Measurements from ENCODE around the gene HEMK1.

Gene HEMK1

DNA sequence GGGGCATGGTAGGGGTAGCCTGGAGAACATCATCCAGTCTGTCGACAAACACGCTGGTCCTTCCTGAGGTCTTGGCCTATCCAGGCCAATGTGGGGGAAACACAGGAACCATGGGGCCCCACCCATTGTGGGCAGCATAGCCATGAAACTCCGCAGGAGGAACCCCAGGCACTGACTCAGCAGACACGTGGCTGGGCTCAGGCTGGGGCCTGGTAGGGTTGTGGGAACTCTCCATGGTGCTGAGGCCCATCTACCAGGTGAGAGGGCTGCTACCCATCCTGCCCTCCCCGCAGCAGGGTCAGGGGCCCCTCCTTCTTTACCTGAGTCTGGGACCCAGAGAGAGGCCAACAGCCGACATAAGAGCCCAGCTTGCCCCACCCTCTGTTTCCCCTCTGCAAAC lies 43.3 kb upstream of the HEMK1 start:
- Histone ChIP-seq H3F3A (ENCODE audit: control insufficient read depth, insufficient read depth) (no peaks in the 10 kb centered on the region), H3K4me3 (ENCODE audit: low read length) (no peak overlapping the region), H3K9me3 (ENCODE audit: control insufficient read depth, insufficient read depth, low read length) (no peaks in the 10 kb centered on the region), H4K20me1 (ENCODE audit: control insufficient read depth, insufficient read depth, low read depth, low read length) (no peaks in the 10 kb centered on the region), H3K36me3 (ENCODE audit: control insufficient read depth, low read length) (no peaks in the 10 kb centered on the region), H3K4me2 (ENCODE audit: low read length) (no peak overlapping the region), H3K4me1 (ENCODE audit: control insufficient read depth, low read length) (no peaks in the 10 kb centered on the region), H3K27ac (ENCODE audit: low read depth, low read length) (no peak overlapping the region), H3K27me3 (ENCODE audit: control insufficient read depth, low read length) (peaks cover 28% of the 10 kb centered on the region), H3K9me2 (replicated peaks; ENCODE audit: control insufficient read depth, low read length) (no peaks in the 10 kb centered on the region), H3K79me2 (ENCODE audit: control insufficient read depth, low read length) (no peaks in the 10 kb centered on the region)
- no peak for TF ChIP-seq EZH2phosphoT487 (IDR thresholded peaks at IDR 0.05; ENCODE audit: borderline replicate concordance, low read length)
- TF ChIP-seq, protein P1, sequence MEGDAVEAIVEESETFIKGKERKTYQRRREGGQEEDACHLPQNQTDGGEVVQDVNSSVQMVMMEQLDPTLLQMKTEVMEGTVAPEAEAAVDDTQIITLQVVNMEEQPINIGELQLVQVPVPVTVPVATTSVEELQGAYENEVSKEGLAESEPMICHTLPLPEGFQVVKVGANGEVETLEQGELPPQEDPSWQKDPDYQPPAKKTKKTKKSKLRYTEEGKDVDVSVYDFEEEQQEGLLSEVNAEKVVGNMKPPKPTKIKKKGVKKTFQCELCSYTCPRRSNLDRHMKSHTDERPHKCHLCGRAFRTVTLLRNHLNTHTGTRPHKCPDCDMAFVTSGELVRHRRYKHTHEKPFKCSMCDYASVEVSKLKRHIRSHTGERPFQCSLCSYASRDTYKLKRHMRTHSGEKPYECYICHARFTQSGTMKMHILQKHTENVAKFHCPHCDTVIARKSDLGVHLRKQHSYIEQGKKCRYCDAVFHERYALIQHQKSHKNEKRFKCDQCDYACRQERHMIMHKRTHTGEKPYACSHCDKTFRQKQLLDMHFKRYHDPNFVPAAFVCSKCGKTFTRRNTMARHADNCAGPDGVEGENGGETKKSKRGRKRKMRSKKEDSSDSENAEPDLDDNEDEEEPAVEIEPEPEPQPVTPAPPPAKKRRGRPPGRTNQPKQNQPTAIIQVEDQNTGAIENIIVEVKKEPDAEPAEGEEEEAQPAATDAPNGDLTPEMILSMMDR (IDR thresholded peaks at IDR 0.05; ENCODE audit: low read depth, low read length, poor library complexity, severe bottlenecking): no peak

DNA sequence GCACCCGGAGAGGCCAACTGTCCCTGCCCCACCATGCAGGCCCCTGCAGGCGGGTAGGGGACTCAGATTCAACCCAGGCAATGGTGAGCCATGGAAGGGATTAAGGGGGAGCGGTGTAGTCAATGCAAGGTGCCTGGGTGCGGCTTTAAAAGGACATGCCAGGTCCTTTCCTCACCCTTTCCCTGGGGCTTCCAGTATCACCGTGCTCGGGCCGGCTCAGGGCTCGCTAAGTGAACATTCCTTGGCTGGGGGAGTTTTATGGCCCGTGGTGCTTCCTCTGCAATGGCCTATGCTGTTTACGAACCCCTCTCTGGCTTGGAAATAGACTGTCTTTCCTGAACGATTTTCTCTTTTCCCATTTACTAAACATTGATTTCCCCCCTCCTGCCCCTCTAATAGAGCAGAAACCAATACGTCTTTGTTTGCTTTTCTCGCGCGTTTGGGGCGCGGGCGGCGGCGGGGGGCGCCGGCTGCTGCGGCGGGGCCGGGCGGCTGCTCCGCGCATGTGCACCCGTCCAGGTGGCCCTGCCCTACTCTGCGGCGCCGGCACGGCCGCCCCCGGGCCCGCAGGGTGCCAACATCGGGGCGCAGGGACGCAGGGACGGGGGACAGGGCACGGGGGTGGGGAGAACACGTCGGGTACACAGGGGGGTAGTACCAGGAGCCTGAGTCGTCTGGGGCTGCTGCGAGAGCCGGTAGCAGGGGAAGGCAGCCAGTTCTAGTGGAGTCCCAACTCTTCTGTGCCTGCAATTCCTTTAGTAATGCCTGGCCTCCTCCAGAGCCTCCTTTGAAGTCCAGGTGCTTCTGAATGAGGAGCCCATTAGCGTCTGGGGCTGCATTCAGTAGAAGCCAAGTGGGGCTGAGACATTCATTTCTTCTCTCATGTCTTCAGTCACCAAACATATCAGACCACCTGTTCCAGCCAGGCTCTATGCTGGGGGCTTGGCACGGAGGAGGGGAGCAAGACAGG lies 39.0 kb upstream of the HEMK1 start:
- Histone ChIP-seq H3K9me2 (replicated peaks; ENCODE audit: control insufficient read depth, low read length) (no peaks in the 10 kb centered on the region), H4K20me1 (ENCODE audit: control insufficient read depth, insufficient read depth, low read depth, low read length) (no peaks in the 10 kb centered on the region), H3K4me3 (ENCODE audit: low read length) (no peak overlapping the region), H3K36me3 (ENCODE audit: control insufficient read depth, low read length) (no peaks in the 10 kb centered on the region), H3K4me1 (ENCODE audit: control insufficient read depth, low read length) (no peaks in the 10 kb centered on the region), H3K27me3 (ENCODE audit: control insufficient read depth, low read length) (peaks cover 34% of the 10 kb centered on the region), H3K79me2 (ENCODE audit: control insufficient read depth, low read length) (no peaks in the 10 kb centered on the region), H3F3A (ENCODE audit: control insufficient read depth, insufficient read depth) (no peaks in the 10 kb centered on the region), H3K9me3 (ENCODE audit: control insufficient read depth, insufficient read depth, low read length) (no peaks in the 10 kb centered on the region), H3K4me2 (ENCODE audit: low read length) (no peak overlapping the region), H3K27ac (ENCODE audit: low read depth, low read length) (no peak overlapping the region)
- TF ChIP-seq, protein P1 (IDR thresholded peaks at IDR 0.05; ENCODE audit: low read depth, low read length, poor library complexity, severe bottlenecking): no peak
- TF ChIP-seq EZH2phosphoT487 (IDR thresholded peaks at IDR 0.05; ENCODE audit: borderline replicate concordance, low read length): no peak

DNA sequence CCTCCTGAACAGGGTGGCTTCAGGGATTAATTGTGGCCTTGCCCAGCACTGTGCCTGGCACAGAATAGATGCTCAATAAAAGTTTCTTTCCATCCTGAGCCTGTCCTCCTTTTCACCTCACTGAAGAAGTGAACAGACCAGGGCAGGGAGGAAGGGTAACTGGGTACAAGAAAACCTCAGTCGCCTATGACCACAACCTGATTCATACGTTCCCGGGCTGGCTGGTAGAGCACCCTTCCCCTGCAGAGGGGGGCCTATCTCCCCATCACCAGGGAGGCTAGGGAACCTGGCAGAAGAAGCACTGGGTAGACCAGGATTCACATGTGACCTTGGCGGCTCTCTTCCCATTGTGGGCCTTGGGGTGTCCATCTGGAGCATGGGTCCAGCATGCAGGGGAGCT lies 38.1 kb upstream of the HEMK1 start:
- no peak overlapping the region for H3K4me2 ChIP-seq (ENCODE audit: low read length)
- H4K20me1 ChIP-seq (ENCODE audit: control insufficient read depth, insufficient read depth, low read depth, low read length): no peaks in the 10 kb centered on the region
- no peak for TF ChIP-seq EZH2phosphoT487 (IDR thresholded peaks at IDR 0.05; ENCODE audit: borderline replicate concordance, low read length)
- TF ChIP-seq, protein P1 (IDR thresholded peaks at IDR 0.05; ENCODE audit: low read depth, low read length, poor library complexity, severe bottlenecking): no peak
- no peak overlapping the region for H3K4me3 ChIP-seq (ENCODE audit: low read length)
- H3K36me3 ChIP-seq (ENCODE audit: control insufficient read depth, low read length): no peaks in the 10 kb centered on the region
- H3F3A ChIP-seq (ENCODE audit: control insufficient read depth, insufficient read depth): no peaks in the 10 kb centered on the region
- H3K4me1 ChIP-seq (ENCODE audit: control insufficient read depth, low read length): no peaks in the 10 kb centered on the region
- H3K27me3 ChIP-seq (ENCODE audit: control insufficient read depth, low read length): peaks cover 37% of the 10 kb centered on the region
- no peaks in the 10 kb centered on the region for H3K79me2 ChIP-seq (ENCODE audit: control insufficient read depth, low read length)
- no peaks in the 10 kb centered on the region for H3K9me3 ChIP-seq (ENCODE audit: control insufficient read depth, insufficient read depth, low read length)
- no peak overlapping the region for H3K27ac ChIP-seq (ENCODE audit: low read depth, low read length)
- no peaks in the 10 kb centered on the region for H3K9me2 ChIP-seq (replicated peaks; ENCODE audit: control insufficient read depth, low read length)

All from DOHH2 (cell line).